Upper lobe of left lung (tissue), 4 donors: ENCODE results near the gene ARHGAP19.

Experiments
- EP300 ChIP-seq, 4 donors: sonication (generic); formaldehyde crosslinking; IDR thresholded peaks; one replicate each; pipeline ENCODE4 v1.5.1; 2017; ENCODE audit warnings: antibody characterized with exemption in 4 of 4, control low read depth in 2 of 4
- POLR2A ChIP-seq, 4 donors: fragments of 450-650 bp; IDR thresholded peaks; one replicate each; pipeline ENCODE4 v1.5.1; 2016 to 2017; ENCODE audit warnings: antibody characterized with exemption in 4 of 4, mild to moderate bottlenecking in 2 of 4
- POLR2AphosphoS5 ChIP-seq, 2 donors: sonication (generic); formaldehyde crosslinking; IDR thresholded peaks; one replicate each; pipeline ENCODE4 v1.5.1; 2017; ENCODE audit warnings: antibody characterized with exemption in 2 of 2
- TF ChIP-seq, protein P1 (sequence below), 6 experiments: fragments of 450-650 bp in 4 of 6; fragments of 200-600 bp in 2 of 6; sonication (generic) in 2 of 6; IDR thresholded peaks; one replicate each; pipeline ENCODE4 v1.5.1; 2016 to 2019; ENCODE audit warnings: antibody characterized with exemption in 6 of 6

DNA sequence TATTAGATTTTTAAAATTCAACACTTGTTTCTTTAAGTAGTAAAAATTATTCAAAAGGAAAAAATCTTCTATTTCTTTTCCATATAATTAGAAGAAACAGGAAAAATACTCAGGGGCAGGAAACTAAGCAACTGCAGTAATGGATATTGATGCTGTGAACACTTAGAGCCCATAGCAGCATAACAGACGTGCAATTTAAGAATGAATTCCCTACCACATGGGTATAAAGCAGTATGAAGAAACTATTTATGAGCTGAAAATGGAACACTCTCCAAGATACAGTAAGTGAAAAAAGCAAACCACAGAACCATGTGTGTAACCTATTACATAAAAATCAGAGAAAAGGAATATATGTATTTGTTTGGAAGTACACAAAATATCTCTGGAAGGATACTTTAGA, 30.8 kb downstream of the ARHGAP19 start:
- TF ChIP-seq, protein P1, sequence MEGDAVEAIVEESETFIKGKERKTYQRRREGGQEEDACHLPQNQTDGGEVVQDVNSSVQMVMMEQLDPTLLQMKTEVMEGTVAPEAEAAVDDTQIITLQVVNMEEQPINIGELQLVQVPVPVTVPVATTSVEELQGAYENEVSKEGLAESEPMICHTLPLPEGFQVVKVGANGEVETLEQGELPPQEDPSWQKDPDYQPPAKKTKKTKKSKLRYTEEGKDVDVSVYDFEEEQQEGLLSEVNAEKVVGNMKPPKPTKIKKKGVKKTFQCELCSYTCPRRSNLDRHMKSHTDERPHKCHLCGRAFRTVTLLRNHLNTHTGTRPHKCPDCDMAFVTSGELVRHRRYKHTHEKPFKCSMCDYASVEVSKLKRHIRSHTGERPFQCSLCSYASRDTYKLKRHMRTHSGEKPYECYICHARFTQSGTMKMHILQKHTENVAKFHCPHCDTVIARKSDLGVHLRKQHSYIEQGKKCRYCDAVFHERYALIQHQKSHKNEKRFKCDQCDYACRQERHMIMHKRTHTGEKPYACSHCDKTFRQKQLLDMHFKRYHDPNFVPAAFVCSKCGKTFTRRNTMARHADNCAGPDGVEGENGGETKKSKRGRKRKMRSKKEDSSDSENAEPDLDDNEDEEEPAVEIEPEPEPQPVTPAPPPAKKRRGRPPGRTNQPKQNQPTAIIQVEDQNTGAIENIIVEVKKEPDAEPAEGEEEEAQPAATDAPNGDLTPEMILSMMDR (IDR thresholded peaks at IDR 0.05): no peak
- TF ChIP-seq POLR2A (IDR thresholded peaks at IDR 0.05): no peak
- TF ChIP-seq POLR2AphosphoS5 (IDR thresholded peaks at IDR 0.05): no peak
- no peak for TF ChIP-seq EP300 (IDR thresholded peaks at IDR 0.05)
